ENCODE results near the gene BTNL9. TPM values are rescaled to one million over a fixed set of nuclear protein-coding genes. Genes with fewer than 3 reads are reported as not detected.

Gene BTNL9
- total RNA-seq, 2 experiments from 2014 or later, result not detected

DNA sequence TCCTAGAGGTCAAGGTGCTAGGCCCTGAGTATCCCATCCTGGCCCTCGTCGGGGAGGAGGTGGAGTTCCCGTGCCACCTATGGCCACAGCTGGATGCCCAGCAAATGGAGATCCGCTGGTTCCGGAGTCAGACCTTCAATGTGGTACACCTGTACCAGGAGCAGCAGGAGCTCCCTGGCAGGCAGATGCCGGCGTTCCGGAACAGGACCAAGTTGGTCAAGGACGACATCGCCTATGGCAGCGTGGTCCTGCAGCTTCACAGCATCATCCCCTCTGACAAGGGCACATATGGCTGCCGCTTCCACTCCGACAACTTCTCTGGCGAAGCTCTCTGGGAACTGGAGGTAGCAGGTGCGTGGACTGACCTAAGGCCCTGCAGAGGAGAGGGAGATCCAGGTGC, 7.9 kb downstream of the BTNL9 start:
- ATAC-seq, result no peak
- intact Hi-C loops (cut with micrococcal nuclease), result no loop called here
- CTCF ChIA-PET, result no interaction called here
- TF ChIP-seq, protein P1, sequence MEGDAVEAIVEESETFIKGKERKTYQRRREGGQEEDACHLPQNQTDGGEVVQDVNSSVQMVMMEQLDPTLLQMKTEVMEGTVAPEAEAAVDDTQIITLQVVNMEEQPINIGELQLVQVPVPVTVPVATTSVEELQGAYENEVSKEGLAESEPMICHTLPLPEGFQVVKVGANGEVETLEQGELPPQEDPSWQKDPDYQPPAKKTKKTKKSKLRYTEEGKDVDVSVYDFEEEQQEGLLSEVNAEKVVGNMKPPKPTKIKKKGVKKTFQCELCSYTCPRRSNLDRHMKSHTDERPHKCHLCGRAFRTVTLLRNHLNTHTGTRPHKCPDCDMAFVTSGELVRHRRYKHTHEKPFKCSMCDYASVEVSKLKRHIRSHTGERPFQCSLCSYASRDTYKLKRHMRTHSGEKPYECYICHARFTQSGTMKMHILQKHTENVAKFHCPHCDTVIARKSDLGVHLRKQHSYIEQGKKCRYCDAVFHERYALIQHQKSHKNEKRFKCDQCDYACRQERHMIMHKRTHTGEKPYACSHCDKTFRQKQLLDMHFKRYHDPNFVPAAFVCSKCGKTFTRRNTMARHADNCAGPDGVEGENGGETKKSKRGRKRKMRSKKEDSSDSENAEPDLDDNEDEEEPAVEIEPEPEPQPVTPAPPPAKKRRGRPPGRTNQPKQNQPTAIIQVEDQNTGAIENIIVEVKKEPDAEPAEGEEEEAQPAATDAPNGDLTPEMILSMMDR (IDR thresholded peaks at IDR 0.05), result no peak
- POLR2A ChIA-PET, result no interaction called here
- Mint-ChIP-seq H3K4me1 (ENCODE audit: low read depth) (peaks cover 6% of the 10 kb centered on the region), H3K27ac (no peak overlapping the region), H3K9me3 (peaks cover 3% of the 10 kb centered on the region), H3K36me3 (ENCODE audit: low read depth) (peaks cover 2% of the 10 kb centered on the region), H3K27me3 (peaks cover 44% of the 10 kb centered on the region), H3K4me3 (no peak overlapping the region)
- DNase-seq, result no peak

DNA sequence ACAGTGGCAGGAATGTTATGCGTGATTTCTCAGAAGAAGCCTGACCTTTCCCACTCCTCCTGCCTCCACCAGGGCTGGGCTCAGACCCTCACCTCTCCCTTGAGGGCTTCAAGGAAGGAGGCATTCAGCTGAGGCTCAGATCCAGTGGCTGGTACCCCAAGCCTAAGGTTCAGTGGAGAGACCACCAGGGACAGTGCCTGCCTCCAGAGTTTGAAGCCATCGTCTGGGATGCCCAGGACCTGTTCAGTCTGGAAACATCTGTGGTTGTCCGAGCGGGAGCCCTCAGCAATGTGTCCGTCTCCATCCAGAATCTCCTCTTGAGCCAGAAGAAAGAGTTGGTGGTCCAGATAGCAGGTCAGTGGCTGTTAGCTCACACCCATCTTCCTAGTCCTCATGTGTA, 9.9 kb downstream of the BTNL9 start:
- intact Hi-C loops (cut with micrococcal nuclease), result no loop called here
- H3K27me3 Mint-ChIP-seq, result peaks cover 49% of the 10 kb centered on the region
- CTCF ChIA-PET, result interaction anchor here (1.1 kb wide), 1 partner anchor 181 kb away, joined by 3 read pairs; no protein-coding TSS in a partner anchor
- TF ChIP-seq, protein P1 (IDR thresholded peaks at IDR 0.05), result no peak
- H3K27ac Mint-ChIP-seq, result no peak overlapping the region
- POLR2A ChIA-PET, result interaction anchor here (1.0 kb wide), 1 partner anchor 216 kb away, joined by 3 read pairs; no protein-coding TSS in a partner anchor
- DNase-seq, result no peak
- ATAC-seq, result no peak
- peaks cover 3% of the 10 kb centered on the region for H3K9me3 Mint-ChIP-seq
- no peak overlapping the region for H3K4me3 Mint-ChIP-seq
- H3K36me3 Mint-ChIP-seq (ENCODE audit: low read depth), result peaks cover 2% of the 10 kb centered on the region
- H3K4me1 Mint-ChIP-seq (ENCODE audit: low read depth), result peaks cover 10% of the 10 kb centered on the region

DNA sequence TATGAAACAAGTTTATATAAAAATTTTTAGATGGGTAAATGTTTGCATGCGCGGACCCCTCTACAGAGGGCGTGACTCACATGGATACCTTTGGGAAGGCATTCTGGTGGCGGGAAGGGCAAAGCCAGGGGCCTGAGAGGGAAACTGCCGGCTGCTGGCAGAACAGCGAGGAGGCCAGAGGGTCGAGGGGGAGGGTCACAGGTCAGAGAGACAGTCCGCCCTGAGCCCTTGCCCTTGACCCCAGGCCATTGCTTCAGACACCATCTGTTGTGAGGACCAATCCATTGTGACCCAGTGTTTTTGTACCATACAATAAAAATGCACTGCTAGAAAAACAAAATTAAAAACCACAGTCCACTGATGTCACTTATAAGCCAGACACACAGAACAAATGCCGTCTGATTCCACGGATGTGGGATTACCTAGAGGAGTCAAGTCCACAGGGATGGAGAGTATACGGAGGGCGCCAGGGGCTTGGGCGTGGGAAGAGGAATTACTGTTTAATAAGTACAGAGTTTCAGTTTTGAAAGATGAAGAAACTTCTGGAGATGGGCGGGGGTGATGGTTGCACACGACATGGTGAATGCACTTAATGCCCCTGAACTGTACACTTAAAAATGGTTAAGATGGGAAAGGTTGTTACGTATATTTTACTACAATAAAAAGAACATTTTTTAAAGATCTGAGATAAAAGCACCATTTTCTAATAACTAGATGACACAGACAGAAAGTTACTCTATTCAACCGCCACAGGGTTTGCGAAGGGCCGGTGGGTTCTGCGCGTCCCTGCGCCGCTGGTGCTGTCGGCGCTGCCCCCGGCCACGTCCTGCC, 12.0 kb downstream of the BTNL9 start:
- H3K27ac Mint-ChIP-seq, result no peak overlapping the region
- DNase-seq, result no peak
- intact Hi-C loops (cut with micrococcal nuclease), result no loop called here
- H3K27me3 Mint-ChIP-seq, result peaks cover 67% of the 10 kb centered on the region
- peaks cover 2% of the 10 kb centered on the region for H3K36me3 Mint-ChIP-seq (ENCODE audit: low read depth)
- ChIA-PET POLR2A (interaction anchor here (0.6 to 1.0 kb wide), 2 partner anchors 239 to 302 kb away, joined by 3 to 5 read pairs; no protein-coding TSS in a partner anchor), CTCF (no interaction called here)
- TF ChIP-seq, protein P1 (IDR thresholded peaks at IDR 0.05), result no peak
- ATAC-seq, result no peak
- H3K9me3 Mint-ChIP-seq, result peaks cover 3% of the 10 kb centered on the region
- H3K4me3 Mint-ChIP-seq, result peak overlapping the region; percentile 61
- peaks cover 10% of the 10 kb centered on the region for H3K4me1 Mint-ChIP-seq (ENCODE audit: low read depth)

DNA sequence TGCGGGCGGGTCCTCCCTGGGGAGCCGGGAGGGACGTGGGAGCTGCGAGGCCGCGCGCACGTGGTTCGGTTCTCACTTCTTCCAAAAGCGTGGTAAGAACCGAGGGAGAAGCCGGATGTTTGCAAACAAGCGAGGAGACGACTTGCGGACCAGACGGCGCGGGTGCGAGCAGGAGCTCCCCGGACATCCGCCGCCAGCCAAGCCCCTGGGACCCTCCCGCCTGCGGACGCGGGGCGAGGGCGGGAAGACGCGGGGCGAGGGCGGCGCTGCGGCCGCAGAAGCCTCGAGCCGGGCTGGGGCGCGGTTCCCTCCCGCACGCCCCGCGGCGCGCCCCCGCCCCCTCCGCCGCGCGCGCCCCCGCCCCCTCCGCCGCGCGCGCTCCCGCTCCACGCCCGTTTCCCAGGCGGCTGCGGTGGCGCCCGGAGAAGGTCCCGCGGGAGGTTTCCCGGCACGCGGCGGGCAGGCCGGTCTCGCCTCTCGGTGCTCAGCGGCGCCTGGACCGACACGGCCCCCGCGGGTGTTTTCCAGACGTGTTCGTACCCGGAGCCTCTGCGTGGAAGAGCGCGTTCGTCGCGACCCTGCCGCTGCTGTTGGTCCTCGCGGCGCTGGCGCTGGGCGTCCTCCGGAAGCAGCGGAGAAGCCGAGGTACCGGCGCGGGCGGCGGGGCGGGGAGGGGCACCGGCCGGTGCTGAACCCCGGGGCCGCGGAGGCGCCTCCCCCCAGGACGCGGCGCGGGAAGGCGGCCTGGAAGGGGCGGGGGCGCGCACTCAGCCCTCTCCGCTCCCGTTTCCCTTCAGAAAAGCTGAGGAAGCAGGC, 12.8 kb downstream of the BTNL9 start:
- Mint-ChIP-seq H3K4me3 (peak overlapping the region; percentile 61), H3K9me3 (peaks cover 3% of the 10 kb centered on the region), H3K4me1 (ENCODE audit: low read depth) (peaks cover 10% of the 10 kb centered on the region), H3K27ac (no peak overlapping the region), H3K36me3 (ENCODE audit: low read depth) (peaks cover 2% of the 10 kb centered on the region), H3K27me3 (peaks cover 70% of the 10 kb centered on the region)
- CTCF ChIA-PET, result no interaction called here
- TF ChIP-seq, protein P1 (IDR thresholded peaks at IDR 0.05), result no peak
- DNase-seq (peak; percentile 37), ATAC-seq (peak; percentile 47)
- intact Hi-C loops (cut with micrococcal nuclease), result no loop called here
- POLR2A ChIA-PET, result interaction anchor here (0.6 to 1.0 kb wide), 2 partner anchors 240 to 303 kb away, joined by 3 to 5 read pairs; no protein-coding TSS in a partner anchor
